Peyer's patch (tissue), 4 donors: ENCODE results near the gene ZNF516.

Source experiments
- CTCF ChIP-seq, 6 experiments: fragments of 450-650 bp in 4 of 6; fragments of 200-600 bp in 2 of 6; sonication (generic) in 1 of 6; IDR thresholded peaks; one replicate each; pipeline ENCODE4 v1.5.1; 2017 to 2019; ENCODE audit warnings: antibody characterized with exemption in 6 of 6, mild to moderate bottlenecking in 3 of 6, moderate library complexity in 1 of 6
- POLR2A ChIP-seq, 2 donors: fragments of 450-650 bp; IDR thresholded peaks; one replicate each; pipeline ENCODE4 v1.5.1; 2017; ENCODE audit warnings: antibody characterized with exemption in 2 of 2, mild to moderate bottlenecking in 2 of 2, moderate library complexity in 2 of 2

DNA sequence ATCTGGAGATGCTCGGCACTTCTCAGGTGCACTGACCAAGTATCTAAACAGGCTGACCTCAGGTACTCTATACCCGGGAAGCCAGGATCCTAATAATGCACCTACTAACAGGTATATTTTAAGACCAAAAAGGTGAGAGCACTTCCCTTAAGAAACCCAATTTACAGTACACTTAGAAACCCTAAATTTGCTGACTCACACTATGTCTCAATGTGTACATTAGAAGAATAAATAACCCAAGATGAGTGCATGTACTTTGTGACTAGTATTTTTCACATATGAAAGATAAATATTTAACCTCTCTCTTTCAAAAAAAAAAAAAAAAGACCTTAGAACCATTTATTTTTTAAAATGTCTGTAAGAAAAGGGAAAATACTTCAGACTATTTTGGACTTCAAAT, 118.8 kb downstream of the ZNF516 start:
- TF ChIP-seq POLR2A (IDR thresholded peaks at IDR 0.05) (no peak), CTCF (IDR thresholded peaks at IDR 0.05) (no peak)
